ENCODE measurements around the gene PGPEP1. TPM values are rescaled to one million over a fixed set of nuclear protein-coding genes. Genes with fewer than 3 reads are reported as not detected.

The PGPEP1 gene
- total RNA-seq, 2 donors from 2014 or later: 7.7 to 9.0 TPM

DNA sequence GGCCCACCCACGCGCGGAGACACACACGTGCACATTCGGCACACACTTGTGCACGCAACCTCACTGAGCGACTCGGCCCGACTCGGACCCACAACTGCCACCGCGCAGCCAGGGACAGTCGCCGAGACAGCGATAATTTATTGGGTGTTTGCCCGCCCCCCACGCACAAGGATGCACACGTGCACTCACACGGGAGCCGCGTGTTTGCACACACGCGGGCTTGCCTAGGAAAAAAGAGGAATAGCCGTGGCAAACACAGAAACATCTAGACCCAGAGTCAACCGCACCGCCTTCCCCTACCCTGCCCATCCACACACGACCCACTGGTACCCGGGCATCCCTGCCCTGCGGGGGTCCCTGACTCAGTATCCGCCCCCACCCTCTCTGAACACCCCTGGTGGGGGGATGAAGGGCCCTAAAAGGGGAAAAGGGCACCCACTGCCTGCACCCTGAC is 77.7 kb downstream of the PGPEP1 start:
- no peak overlapping the region for H3K27ac Mint-ChIP-seq
- no peaks in the 10 kb centered on the region for H3K9me3 Mint-ChIP-seq
- H3K27me3 Mint-ChIP-seq (ENCODE audit: insufficient read depth): peaks cover 65% of the 10 kb centered on the region
- H3K4me3 Mint-ChIP-seq: peak overlapping the region; percentile 61
- H3K4me3 ChIP-seq (ENCODE audit: low read length): peak overlapping the region; percentile 35
- no peaks in the 10 kb centered on the region for H3K36me3 Mint-ChIP-seq (ENCODE audit: low read depth)
- no peaks in the 10 kb centered on the region for H3K9me3 ChIP-seq (ENCODE audit: control insufficient read depth, low read length)
- peak overlapping the region; percentile 49 for H3K27ac ChIP-seq (ENCODE audit: low read depth, low read length)
- peaks cover 10% of the 10 kb centered on the region for H3K27me3 ChIP-seq (ENCODE audit: control insufficient read depth, insufficient read depth, low read length, poor library complexity, severe bottlenecking)
- 20 to 25% methylated on average over 23 to 30 of the region's 30 CpGs for WGBS, 2 experiments (ENCODE audit: insufficient coverage in 1 of 2, insufficient read length in 1 of 2)
- no peaks in the 10 kb centered on the region for H3K4me1 ChIP-seq (ENCODE audit: control insufficient read depth, insufficient read depth, low read length)
- no peak for TF ChIP-seq CTCF (conservative IDR thresholded peaks at IDR 0.05)
- no peak overlapping the region for H3K9ac ChIP-seq (ENCODE audit: extremely low read depth, low read length, poor library complexity, severe bottlenecking)
- peak; percentile 67 for DNase-seq
- no peaks in the 10 kb centered on the region for H3K36me3 ChIP-seq (ENCODE audit: control insufficient read depth, insufficient read depth, low read length)
- H3K4me1 Mint-ChIP-seq: peaks cover 6% of the 10 kb centered on the region

DNA sequence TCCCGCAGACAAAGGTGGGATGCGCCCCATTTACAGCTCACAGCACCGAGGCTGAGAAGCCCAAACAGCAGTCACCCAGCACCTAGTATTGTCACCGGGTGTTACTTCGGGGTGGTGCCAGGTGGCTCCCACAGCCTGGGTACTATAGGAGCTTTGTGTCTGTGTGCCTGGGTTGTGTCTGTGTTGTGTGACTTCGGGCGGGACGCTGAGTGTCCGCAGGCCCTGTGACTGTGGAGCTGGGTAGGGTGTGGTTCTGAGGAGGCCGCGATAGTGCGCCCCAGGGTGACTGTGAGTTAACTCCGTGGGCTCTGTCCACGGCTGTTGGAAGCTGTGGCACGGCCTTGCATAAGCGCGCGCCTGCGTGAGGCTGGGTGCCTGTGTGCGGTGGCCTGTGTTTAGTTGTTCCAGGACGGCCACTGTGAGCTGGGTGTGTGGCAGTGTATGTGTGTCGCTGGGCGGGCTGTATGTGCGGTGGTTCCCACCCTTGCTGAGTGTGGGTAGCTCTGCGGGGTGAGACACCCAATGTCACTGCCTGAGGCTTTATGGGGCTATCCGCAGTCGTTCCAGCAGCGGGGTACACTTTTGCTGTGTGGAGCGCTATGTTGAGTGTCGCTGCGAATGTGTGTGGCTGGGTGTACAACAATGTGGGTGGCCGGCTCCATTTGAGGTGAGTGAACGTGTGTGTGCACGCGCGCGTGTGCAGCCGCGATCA is 78.2 kb downstream of the PGPEP1 start:
- Mint-ChIP-seq H3K27ac (no peak overlapping the region), H3K4me1 (peaks cover 6% of the 10 kb centered on the region), H3K27me3 (ENCODE audit: insufficient read depth) (peaks cover 66% of the 10 kb centered on the region), H3K4me3 (peak overlapping the region; percentile 61), H3K36me3 (ENCODE audit: low read depth) (no peaks in the 10 kb centered on the region), H3K9me3 (no peaks in the 10 kb centered on the region)
- no peaks in the 10 kb centered on the region for H3K4me1 ChIP-seq (ENCODE audit: control insufficient read depth, insufficient read depth, low read length)
- no peaks in the 10 kb centered on the region for H3K9me3 ChIP-seq (ENCODE audit: control insufficient read depth, low read length)
- peak overlapping the region; percentile 59 for H3K4me3 ChIP-seq (ENCODE audit: low read length)
- 34 to 40% methylated on average over 14 to 39 of the region's 39 CpGs for WGBS, 2 experiments (ENCODE audit: insufficient coverage in 1 of 2, insufficient read length in 1 of 2)
- H3K36me3 ChIP-seq (ENCODE audit: control insufficient read depth, insufficient read depth, low read length): no peaks in the 10 kb centered on the region
- no peak for DNase-seq
- H3K27me3 ChIP-seq (ENCODE audit: control insufficient read depth, insufficient read depth, low read length, poor library complexity, severe bottlenecking): peaks cover 10% of the 10 kb centered on the region
- peak overlapping the region; percentile 58 for H3K27ac ChIP-seq (ENCODE audit: low read depth, low read length)
- H3K9ac ChIP-seq (ENCODE audit: extremely low read depth, low read length, poor library complexity, severe bottlenecking): no peak overlapping the region
- TF ChIP-seq CTCF (conservative IDR thresholded peaks at IDR 0.05): no peak

GRCh38 chr19:18419195-18419698 is 78.8 kb downstream of the PGPEP1 start, which contains the start of gene SSBP4:
Gene SSBP4, plus strand, starts transcription at chr19:18419398. Its CDS starts 251 bp downstream, at chr19:18419649.
- H3K27me3 Mint-ChIP-seq (ENCODE audit: insufficient read depth): peaks cover 70% of the 10 kb centered on the region
- peak within 1 kb of the TSS; percentile 61 for H3K4me3 Mint-ChIP-seq
- no peaks in the 10 kb centered on the region for H3K36me3 Mint-ChIP-seq (ENCODE audit: low read depth)
- H3K9me3 Mint-ChIP-seq: no peaks in the 10 kb centered on the region
- peak; percentile 64 for TF ChIP-seq CTCF (conservative IDR thresholded peaks at IDR 0.05)
- H3K4me1 Mint-ChIP-seq: peaks cover 10% of the 10 kb centered on the region
- Histone ChIP-seq H3K4me3 (ENCODE audit: low read length) (peak within 1 kb of the TSS; percentile 77), H3K9me3 (ENCODE audit: control insufficient read depth, low read length) (no peaks in the 10 kb centered on the region), H3K4me1 (ENCODE audit: control insufficient read depth, insufficient read depth, low read length) (no peaks in the 10 kb centered on the region), H3K27ac (ENCODE audit: low read depth, low read length) (peak within 1 kb of the TSS; percentile 58), H3K9ac (ENCODE audit: extremely low read depth, low read length, poor library complexity, severe bottlenecking) (peak within 1 kb of the TSS; percentile 53), H3K27me3 (ENCODE audit: control insufficient read depth, insufficient read depth, low read length, poor library complexity, severe bottlenecking) (peaks cover 10% of the 10 kb centered on the region), H3K36me3 (ENCODE audit: control insufficient read depth, insufficient read depth, low read length) (no peaks in the 10 kb centered on the region)
- WGBS, 2 experiments (ENCODE audit: insufficient coverage in 1 of 2, insufficient read length in 1 of 2): 0 to 1% methylated on average over 25 to 79 of the region's 80 CpGs
- peak; percentile 88 for DNase-seq
- no peak within 1 kb of the TSS for H3K27ac Mint-ChIP-seq

Small RNAs within 50 kb of the gene (microRNA-seq; reads per million reads assigned to microRNA genes)
- gene MIR3189 (ENCODE audit: borderline microRNAs expressed): not detected

Other genes starting within 250 kb of the PGPEP1 start
- 10 to 100 TPM; 13.0 to 15.1 TPM for gene MAST3, start 242.8 kb upstream of the PGPEP1 start, total RNA-seq
- 10 to 100 TPM; 52.9 to 58.8 TPM for gene PIK3R2, start 187.4 kb upstream of the PGPEP1 start, total RNA-seq
- gene IFI30, start 166.8 kb upstream of the PGPEP1 start, total RNA-seq: 10 to 100 TPM; 10.6 to 11.0 TPM
- 10 to 100 TPM; 20.9 to 21.8 TPM for gene MPV17L2, start 147.4 kb upstream of the PGPEP1 start, total RNA-seq
- 1 to 10 TPM; 3.6 to 3.9 TPM for gene RAB3A, start 136.6 kb upstream of the PGPEP1 start, total RNA-seq
- 1 to 10 TPM; 1.1 to 2.4 TPM for gene PDE4C, start 114.2 kb upstream of the PGPEP1 start, total RNA-seq
- gene IQCN, start 66.1 kb upstream of the PGPEP1 start, total RNA-seq: 1 to 10 TPM; 2.4 to 3.3 TPM
- 100 to 1,000 TPM; 112 to 148 TPM for gene JUND, start 59.0 kb upstream of the PGPEP1 start, total RNA-seq
- 100 to 1,000 TPM; 252 to 276 TPM for gene LSM4, start 17.5 kb upstream of the PGPEP1 start, total RNA-seq
- gene GDF15, start 45.6 kb downstream of the PGPEP1 start, total RNA-seq: 1 to 10 TPM in 1 of 2 donors, under 1 TPM in 1; 0.90 to 2.2 TPM
- gene LRRC25, start 57.0 kb downstream of the PGPEP1 start, total RNA-seq: not detected
- 10 to 100 TPM; 35.9 to 43.5 TPM for gene SSBP4, start 78.8 kb downstream of the PGPEP1 start, total RNA-seq
- gene ISYNA1, start 97.5 kb downstream of the PGPEP1 start, total RNA-seq: 100 to 1,000 TPM; 156 to 212 TPM
- gene ELL, start 181.5 kb downstream of the PGPEP1 start, total RNA-seq: 10 to 100 TPM; 10.9 to 15.4 TPM
- gene FKBP8, start 203.0 kb downstream of the PGPEP1 start, total RNA-seq: 100 to 1,000 TPM; 277 to 336 TPM
- 100 to 1,000 TPM; 108 to 115 TPM for gene KXD1, start 217.3 kb downstream of the PGPEP1 start, total RNA-seq
- 1,000 to 10,000 TPM; 1,143 to 1,222 TPM for gene UBA52, start 231.3 kb downstream of the PGPEP1 start, total RNA-seq
- gene REX1BD, start 248.2 kb downstream of the PGPEP1 start, total RNA-seq: 10 to 100 TPM; 76.9 to 83.9 TPM

All from endodermal cell (in vitro differentiated cells).